Measurements from ENCODE around the gene ANKRD2.

ANKRD2 gene

GRCh38 chr10:97618733-97619132 lies 46.2 kb downstream of the ANKRD2 start:
- Histone ChIP-seq H3K9me3 (ENCODE audit: severe bottlenecking) (no peaks in the 10 kb centered on the region), H3K4me1 (ENCODE audit: insufficient read depth, poor library complexity, severe bottlenecking) (no peaks in the 10 kb centered on the region), H3K36me3 (ENCODE audit: low read depth) (0 out of 2 replicates have a peak, but pooled peaks cover 3% of the 10 kb centered on the region), H3K27ac (ENCODE audit: poor library complexity, severe bottlenecking) (no peak overlapping the region), H3K27me3 (ENCODE audit: insufficient read depth, poor library complexity, severe bottlenecking) (no peaks in the 10 kb centered on the region), H3K4me3 (ENCODE audit: severe bottlenecking) (no peak overlapping the region)
- DNase-seq (ENCODE audit: low spot score) (no peak), ATAC-seq (ENCODE audit: low read depth) (no peak)
- TF ChIP-seq CTCF (IDR thresholded peaks at IDR 0.05; ENCODE audit: poor library complexity, severe bottlenecking): no peak

- Histone ChIP-seq H3K27me3 (ENCODE audit: insufficient read depth, poor library complexity, severe bottlenecking) (no peaks in the 10 kb centered on the region), H3K27ac (ENCODE audit: poor library complexity, severe bottlenecking) (no peak overlapping the region), H3K36me3 (ENCODE audit: low read depth) (0 out of 2 replicates have a peak, but pooled peaks cover 3% of the 10 kb centered on the region), H3K4me1 (ENCODE audit: insufficient read depth, poor library complexity, severe bottlenecking) (no peaks in the 10 kb centered on the region), H3K4me3 (ENCODE audit: severe bottlenecking) (no peak overlapping the region), H3K9me3 (ENCODE audit: severe bottlenecking) (no peaks in the 10 kb centered on the region)
- no peak for TF ChIP-seq CTCF (IDR thresholded peaks at IDR 0.05; ENCODE audit: poor library complexity, severe bottlenecking)
- DNase-seq (ENCODE audit: low spot score): no peak
- no peak for ATAC-seq (ENCODE audit: low read depth)
Measured at GRCh38 chr10:97623277-97623676, 50.7 kb downstream of the ANKRD2 start.

GRCh38 chr10:97627731-97628130 lies 55.2 kb downstream of the ANKRD2 start:
- Histone ChIP-seq H3K9me3 (ENCODE audit: severe bottlenecking) (no peaks in the 10 kb centered on the region), H3K4me3 (ENCODE audit: severe bottlenecking) (no peak overlapping the region), H3K36me3 (ENCODE audit: low read depth) (no peaks in the 10 kb centered on the region), H3K27ac (ENCODE audit: poor library complexity, severe bottlenecking) (no peak overlapping the region), H3K27me3 (ENCODE audit: insufficient read depth, poor library complexity, severe bottlenecking) (no peaks in the 10 kb centered on the region), H3K4me1 (ENCODE audit: insufficient read depth, poor library complexity, severe bottlenecking) (peaks cover 3% of the 10 kb centered on the region)
- no peak for TF ChIP-seq CTCF (IDR thresholded peaks at IDR 0.05; ENCODE audit: poor library complexity, severe bottlenecking)
- ATAC-seq (ENCODE audit: low read depth): no peak
- DNase-seq (ENCODE audit: low spot score): no peak

- H3K4me1 ChIP-seq (ENCODE audit: insufficient read depth, poor library complexity, severe bottlenecking): peaks cover 3% of the 10 kb centered on the region
- no peaks in the 10 kb centered on the region for H3K36me3 ChIP-seq (ENCODE audit: low read depth)
- DNase-seq (ENCODE audit: low spot score) (no peak), ATAC-seq (ENCODE audit: low read depth) (no peak)
- H3K4me3 ChIP-seq (ENCODE audit: severe bottlenecking): no peak overlapping the region
- no peaks in the 10 kb centered on the region for H3K9me3 ChIP-seq (ENCODE audit: severe bottlenecking)
- H3K27ac ChIP-seq (ENCODE audit: poor library complexity, severe bottlenecking): no peak overlapping the region
- TF ChIP-seq CTCF (IDR thresholded peaks at IDR 0.05; ENCODE audit: poor library complexity, severe bottlenecking): no peak
- H3K27me3 ChIP-seq (ENCODE audit: insufficient read depth, poor library complexity, severe bottlenecking): no peaks in the 10 kb centered on the region
Measured at GRCh38 chr10:97628228-97628627, 55.6 kb downstream of the ANKRD2 start.

GRCh38 chr10:97629289-97629688 lies 56.7 kb downstream of the ANKRD2 start:
- TF ChIP-seq CTCF (IDR thresholded peaks at IDR 0.05; ENCODE audit: poor library complexity, severe bottlenecking): no peak
- DNase-seq (ENCODE audit: low spot score) (no peak), ATAC-seq (ENCODE audit: low read depth) (no peak)
- Histone ChIP-seq H3K27me3 (ENCODE audit: insufficient read depth, poor library complexity, severe bottlenecking) (no peaks in the 10 kb centered on the region), H3K4me3 (ENCODE audit: severe bottlenecking) (no peak overlapping the region), H3K27ac (ENCODE audit: poor library complexity, severe bottlenecking) (no peak overlapping the region), H3K4me1 (ENCODE audit: insufficient read depth, poor library complexity, severe bottlenecking) (peaks cover 3% of the 10 kb centered on the region), H3K9me3 (ENCODE audit: severe bottlenecking) (no peaks in the 10 kb centered on the region), H3K36me3 (ENCODE audit: low read depth) (no peaks in the 10 kb centered on the region)
